CD14-positive monocyte (primary cell): ENCODE results near the gene PCNP. TPM values are rescaled to one million over a fixed set of nuclear protein-coding genes. Genes with fewer than 3 reads are reported as not detected.

Experiments used
- DNase-seq, 3 donors: peaks; one replicate each; pipeline ENCODE4 v3.0.0-alpha.2; 2011 to 2022
- H2AFZ ChIP-seq: 2 replicates; pipeline ENCODE4 v1.6.0; 2012; ENCODE audit warnings: mild to moderate bottlenecking, low read depth, low read length, inconsistent platforms; ENCODE audit not compliant: insufficient read depth, poor library complexity, severe bottlenecking
- H3K27ac ChIP-seq, 2 donors: 1 replicate in 1 of 2; 2 replicates in 1 of 2; pipeline ENCODE4 v1.5.1; 2012 to 2013; ENCODE audit warnings: low read length in 2 of 2, control low read depth in 1 of 2, inconsistent platforms in 1 of 2, low read depth in 1 of 2, mild to moderate bottlenecking in 1 of 2
- H3K27me3 ChIP-seq, 2 donors: one replicate each; pipeline versions ENCODE4 v1.6.0 to v1.6.1; 2011 to 2013; ENCODE audit warnings: low read length in 2 of 2; ENCODE audit not compliant: control insufficient read depth in 2 of 2, insufficient read depth in 2 of 2
- H3K36me3 ChIP-seq, 2 donors: replicated peaks in 1 of 2; 1 replicate in 1 of 2; 2 replicates in 1 of 2; pipeline versions ENCODE4 v1.5.1 to v1.6.1; 2012 to 2013; ENCODE audit warnings: low read length in 2 of 2, control low read depth in 1 of 2, inconsistent platforms in 1 of 2, mild to moderate bottlenecking in 1 of 2; ENCODE audit not compliant: insufficient read depth in 2 of 2, control insufficient read depth in 1 of 2
- H3K4me1 ChIP-seq, 2 donors: 1 replicate in 1 of 2; 2 replicates in 1 of 2; pipeline versions ENCODE4 v1.5.1 to v1.6.1; 2012 to 2013; ENCODE audit warnings: low read length in 2 of 2, control low read depth in 1 of 2, inconsistent platforms in 1 of 2, mild to moderate bottlenecking in 1 of 2, moderate library complexity in 1 of 2; ENCODE audit not compliant: insufficient read depth in 2 of 2, control insufficient read depth in 1 of 2
- H3K4me2 ChIP-seq: replicated peaks from 2 replicates; pipeline ENCODE3; 2012; ENCODE audit warnings: low read length, moderate library complexity, mild to moderate bottlenecking; ENCODE audit not compliant: poor library complexity, severe bottlenecking; ENCODE audit errors: extremely low read depth
- H3K4me3 ChIP-seq, 3 experiments: fragments of 200-600 bp in 1 of 3; sonication (generic) in 1 of 3; replicated peaks in 1 of 3; 1 replicate in 2 of 3; 2 replicates in 1 of 3; pipeline ENCODE4 v1.5.1; 2011 to 2013; ENCODE audit warnings: low read length in 3 of 3, mild to moderate bottlenecking in 3 of 3, control low read depth in 2 of 3, low read depth in 2 of 3, inconsistent platforms in 1 of 3, moderate library complexity in 1 of 3
- H3K79me2 ChIP-seq: 2 replicates; pipeline ENCODE4 v1.6.0; 2012; ENCODE audit warnings: mild to moderate bottlenecking, control low read depth, inconsistent platforms, low read length, moderate library complexity; ENCODE audit not compliant: insufficient read depth
- H3K9ac ChIP-seq: 2 replicates; pipeline ENCODE4 v1.6.0; 2017; ENCODE audit warnings: low read length, mild to moderate bottlenecking; ENCODE audit not compliant: insufficient read depth, poor library complexity, severe bottlenecking
- H3K9me3 ChIP-seq, 2 donors: replicated peaks in 1 of 2; 1 replicate in 1 of 2; 2 replicates in 1 of 2; pipeline versions ENCODE4 v1.5.1 to v1.6.1; 2012 to 2013; ENCODE audit warnings: low read length in 2 of 2, control low read depth in 1 of 2; ENCODE audit not compliant: control insufficient read depth in 1 of 2, insufficient read depth in 1 of 2
- H4K20me1 ChIP-seq: 2 replicates; pipeline ENCODE4 v1.6.0; 2012; ENCODE audit warnings: mild to moderate bottlenecking, low read length, control low read depth, moderate library complexity; ENCODE audit not compliant: insufficient read depth
- H3K27ac Mint-ChIP-seq, 7 donors: one replicate each; pipeline ENCODE4 v1.8.0; 2020; ENCODE audit warnings: mild to moderate bottlenecking in 7 of 7, mixed read lengths in 7 of 7, moderate library complexity in 6 of 7, inconsistent platforms in 2 of 7
- H3K27me3 Mint-ChIP-seq, 3 donors: one replicate each; pipeline ENCODE4 v1.8.0; 2021 to 2022; ENCODE audit warnings: low read depth in 3 of 3, mild to moderate bottlenecking in 3 of 3, mixed read lengths in 3 of 3, moderate library complexity in 3 of 3, inconsistent platforms in 1 of 3
- H3K36me3 Mint-ChIP-seq, 2 donors: one replicate each; pipeline ENCODE4 v1.8.0; 2020; ENCODE audit warnings: mixed read lengths in 2 of 2, inconsistent platforms in 1 of 2, mild to moderate bottlenecking in 1 of 2
- H3K4me1 Mint-ChIP-seq: one replicate; pipeline ENCODE4 v1.8.0; 2020; ENCODE audit warnings: mild to moderate bottlenecking, mixed read lengths
- H3K4me3 Mint-ChIP-seq, 2 donors: one replicate each; pipeline ENCODE4 v1.8.0; 2020; ENCODE audit warnings: mild to moderate bottlenecking in 2 of 2, mixed read lengths in 2 of 2, moderate library complexity in 1 of 2
- H3K9me3 Mint-ChIP-seq, 7 donors: one replicate each; pipeline ENCODE4 v1.8.0; 2020 to 2022; ENCODE audit warnings: mixed read lengths in 7 of 7, mild to moderate bottlenecking in 6 of 7, moderate library complexity in 6 of 7, inconsistent platforms in 2 of 7
- CTCF ChIP-seq: fragments of 200-600 bp; IDR thresholded peaks from one replicate; pipeline ENCODE4 v1.8.0; 2022; ENCODE audit warnings: antibody characterized with exemption, mild to moderate bottlenecking
- WGBS: methylation state at CpG from one replicate; pipeline ENCODE4 v1.1.5; 2013; ENCODE audit warnings: missing lambda C conversion rate; ENCODE audit not compliant: insufficient coverage; 5-methylcytosine and 5-hydroxymethylcytosine counted together
- intact Hi-C, 2 donors: fragments of 100-400 bp; cut with micrococcal nuclease; formaldehyde crosslinking; loops; one replicate each; pipeline versions ENCODE4 v1.15.0 to v1.15.1; 2023
- polyA plus RNA-seq, 3 donors: library from polyadenylated mRNA; depleted of rRNA in 1 of 3; unstranded in 2 of 3; stranded (reverse) in 1 of 3; fragments of 300-500 nt in 2 of 3; fragments of >200 nt in 1 of 3; fragmentation: Illumina TruSeq in 2 of 3; gene quantifications; 1 replicate in 2 of 3; 2 replicates in 1 of 3; pipeline ENCODE4 v1.2.3, GENCODE V29; 2012 to 2021

PCNP gene
- polyA plus RNA-seq, 3 donors, result 32.0 to 68.2 (median 57.4) TPM

- Histone ChIP-seq H3K9me3 (no peaks in the 10 kb centered on the region), H3K4me3 (no peak overlapping the region), H3K36me3 (no peaks in the 10 kb centered on the region), H3K27me3 (no peaks in the 10 kb centered on the region), H3K9ac (no peak overlapping the region), H3K4me2 (no peak overlapping the region), H2AFZ (no peak overlapping the region), H4K20me1 (no peaks in the 10 kb centered on the region), H3K4me1 (no peaks in the 10 kb centered on the region), H3K79me2 (no peaks in the 10 kb centered on the region), H3K27ac (no peak overlapping the region)
- no peak overlapping the region for H3K27ac Mint-ChIP-seq
- intact Hi-C loops, result no loop called here
- no peaks in the 10 kb centered on the region for H3K4me1 Mint-ChIP-seq
- no peak for TF ChIP-seq CTCF
- H3K4me3 Mint-ChIP-seq, result no peak overlapping the region
- H3K27me3 Mint-ChIP-seq, result no peaks in the 10 kb centered on the region
- no CpG with 5 or more reads among the region's 1 CpG for whole genome bisulfite sequencing
- H3K9me3 Mint-ChIP-seq, result peaks cover 0 to 16% (median 0%) of the 10 kb centered on the region in 7 donors
- DNase-seq, result no peak
- H3K36me3 Mint-ChIP-seq, result no peaks in the 10 kb centered on the region
Measured at GRCh38 chr3:101527906-101528305, 46.1 kb upstream of the PCNP start.

DNA sequence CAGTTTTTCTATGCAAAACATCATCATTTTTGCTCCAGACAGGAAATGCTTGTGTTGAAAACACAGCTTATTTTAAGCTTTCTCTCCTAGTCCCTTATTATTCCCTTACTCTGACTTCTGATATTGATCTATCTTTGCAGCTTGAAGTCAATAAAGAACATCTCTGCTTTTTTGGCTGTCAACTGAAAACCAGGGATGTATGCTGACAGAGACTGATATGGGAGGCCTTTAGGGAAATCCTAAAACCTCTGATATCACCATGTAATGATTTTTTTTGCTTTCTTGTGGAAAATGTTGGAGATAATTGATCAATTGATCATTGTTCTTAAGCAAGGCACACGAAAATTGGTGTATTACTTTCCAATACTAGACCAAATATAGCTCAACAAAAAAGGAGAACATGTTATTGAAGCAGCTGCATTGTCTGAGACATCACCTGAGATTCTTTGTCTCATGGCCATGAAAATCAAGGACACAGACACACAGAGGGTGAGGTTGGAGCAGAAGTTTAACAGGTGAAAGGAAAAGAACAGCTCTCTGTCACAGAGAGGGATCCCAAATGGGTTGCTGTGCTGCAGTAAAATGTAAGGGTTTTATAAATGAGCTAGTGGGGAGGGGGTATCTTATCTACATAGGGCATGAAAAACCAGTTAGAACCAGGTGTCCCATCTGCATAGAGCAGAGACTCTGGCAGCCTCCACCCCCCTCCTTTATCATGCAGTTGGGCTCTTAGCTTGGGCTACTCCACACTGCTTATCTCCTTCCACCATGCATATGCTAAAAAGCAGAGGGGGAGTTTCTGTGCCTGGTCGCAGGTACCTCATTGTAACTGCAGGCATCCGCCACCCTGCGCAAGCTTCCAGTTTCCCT, 43.9 kb upstream of the PCNP start:
- DNase-seq, result no peak
- Mint-ChIP-seq H3K36me3 (no peaks in the 10 kb centered on the region), H3K27me3 (peaks cover 0 to 4% (median 0%) of the 10 kb centered on the region in 3 donors), H3K9me3 (peaks cover 0 to 16% (median 0%) of the 10 kb centered on the region in 7 donors), H3K4me3 (no peak overlapping the region), H3K4me1 (no peaks in the 10 kb centered on the region), H3K27ac (no peak overlapping the region)
- no peak overlapping the region for H2AFZ ChIP-seq
- H3K4me1 ChIP-seq, result no peaks in the 10 kb centered on the region
- H4K20me1 ChIP-seq, result no peaks in the 10 kb centered on the region
- H3K4me3 ChIP-seq, result no peak overlapping the region
- TF ChIP-seq CTCF, result no peak
- no peaks in the 10 kb centered on the region for H3K9me3 ChIP-seq
- no peak overlapping the region for H3K9ac ChIP-seq
- H3K27me3 ChIP-seq, result no peaks in the 10 kb centered on the region
- H3K79me2 ChIP-seq, result no peaks in the 10 kb centered on the region
- WGBS, result no CpG with 5 or more reads among the region's 4 CpGs
- intact Hi-C loops, result no loop called here
- H3K27ac ChIP-seq, result no peak overlapping the region
- H3K36me3 ChIP-seq, result no peaks in the 10 kb centered on the region
- no peak overlapping the region for H3K4me2 ChIP-seq
